Endothelial cell of umbilical vein (primary cell): ENCODE results near the gene TLE1.
A peak's percentile ranks its signal among the peaks of the same experiment; 100 is the strongest.

Experiments
- EZH2 ChIP-seq: IDR thresholded peaks from 2 replicates; pipeline ENCODE4 v1.6.1; 2012; ENCODE audit warnings: borderline replicate concordance, low read depth, mild to moderate bottlenecking, moderate library complexity, low read length, inconsistent platforms; ENCODE audit not compliant: severe bottlenecking
- JUN ChIP-seq: IDR thresholded peaks from 2 replicates; pipeline ENCODE4 v1.6.1; 2011; ENCODE audit warnings: borderline replicate concordance, low read depth; ENCODE audit not compliant: insufficient read length, insufficient read depth
- TF ChIP-seq, protein P1 (sequence below), 2 donors: IDR thresholded peaks; 1 replicate in 1 of 2; 2 replicates in 1 of 2; pipeline ENCODE4 v1.5.1; 2011; ENCODE audit warnings: low read length in 2 of 2, mild to moderate bottlenecking in 2 of 2, moderate library complexity in 2 of 2, control low read depth in 1 of 2, inconsistent platforms in 1 of 2, low read depth in 1 of 2; ENCODE audit not compliant: insufficient read depth in 1 of 2; ENCODE audit errors: extremely low read depth in 1 of 2

DNA sequence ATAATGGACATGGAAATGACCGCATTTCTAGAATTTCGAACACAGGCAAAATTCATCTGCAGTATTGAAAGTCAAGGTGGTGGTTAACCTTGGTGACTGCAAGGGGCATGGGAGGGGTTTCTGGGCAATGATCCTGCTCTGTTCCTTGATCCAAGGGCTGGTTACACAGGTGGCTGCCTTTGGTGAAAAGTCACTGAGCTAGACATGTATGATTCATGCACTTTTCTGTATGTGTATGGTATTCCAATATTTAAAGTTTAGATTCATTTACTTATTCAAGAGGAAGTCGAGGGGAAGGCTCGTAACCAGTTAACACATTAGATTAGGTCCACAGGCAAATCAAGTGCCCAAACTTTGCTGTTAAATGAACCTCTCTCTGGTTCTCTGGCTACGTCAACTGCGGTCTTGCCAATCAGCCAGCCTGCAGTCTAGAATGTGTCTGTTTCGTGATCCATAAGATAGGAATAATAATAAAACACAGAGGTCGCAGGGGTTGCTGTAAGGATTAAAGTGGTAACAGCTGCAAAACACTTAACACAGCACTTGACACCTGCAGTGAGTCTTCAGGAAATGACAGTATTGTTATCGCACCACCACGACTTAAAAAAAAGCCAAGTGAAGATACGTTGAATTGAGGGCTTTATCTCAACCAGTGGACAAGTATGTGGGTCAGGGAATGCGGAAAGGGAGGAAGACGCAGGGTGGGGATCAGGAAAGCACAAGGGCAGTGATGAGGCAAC, 92.5 kb downstream of the TLE1 start:
- TF ChIP-seq EZH2 = no peak
- TF ChIP-seq, protein P1, sequence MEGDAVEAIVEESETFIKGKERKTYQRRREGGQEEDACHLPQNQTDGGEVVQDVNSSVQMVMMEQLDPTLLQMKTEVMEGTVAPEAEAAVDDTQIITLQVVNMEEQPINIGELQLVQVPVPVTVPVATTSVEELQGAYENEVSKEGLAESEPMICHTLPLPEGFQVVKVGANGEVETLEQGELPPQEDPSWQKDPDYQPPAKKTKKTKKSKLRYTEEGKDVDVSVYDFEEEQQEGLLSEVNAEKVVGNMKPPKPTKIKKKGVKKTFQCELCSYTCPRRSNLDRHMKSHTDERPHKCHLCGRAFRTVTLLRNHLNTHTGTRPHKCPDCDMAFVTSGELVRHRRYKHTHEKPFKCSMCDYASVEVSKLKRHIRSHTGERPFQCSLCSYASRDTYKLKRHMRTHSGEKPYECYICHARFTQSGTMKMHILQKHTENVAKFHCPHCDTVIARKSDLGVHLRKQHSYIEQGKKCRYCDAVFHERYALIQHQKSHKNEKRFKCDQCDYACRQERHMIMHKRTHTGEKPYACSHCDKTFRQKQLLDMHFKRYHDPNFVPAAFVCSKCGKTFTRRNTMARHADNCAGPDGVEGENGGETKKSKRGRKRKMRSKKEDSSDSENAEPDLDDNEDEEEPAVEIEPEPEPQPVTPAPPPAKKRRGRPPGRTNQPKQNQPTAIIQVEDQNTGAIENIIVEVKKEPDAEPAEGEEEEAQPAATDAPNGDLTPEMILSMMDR (IDR thresholded peaks at IDR 0.05; ENCODE audit: extremely low read depth in 1 of 2, insufficient read depth in 1 of 2, low read depth in 1 of 2, low read length in 2 of 2) = no peak
- peak; percentile 65 for TF ChIP-seq JUN
